Left renal cortex interstitium (tissue), 4 donors: ENCODE measurements around the gene GABRR3. TPM values are rescaled to one million over a fixed set of nuclear protein-coding genes. Genes with fewer than 3 reads are reported as not detected.

Source experiments
- DNase-seq, 4 donors: peaks; one replicate each; pipeline ENCODE4 v3.0.0-alpha.2; 2013; ENCODE audit warnings: low read depth in 4 of 4, low spot score in 2 of 4, missing footprints in 1 of 4
- polyA plus RNA-seq, 4 donors: library from polyadenylated mRNA; unstranded; fragments of 120-200 nt; gene quantifications; one replicate each; pipeline ENCODE4 v1.2.1, GENCODE V29; 2013; ENCODE audit not compliant: insufficient read length in 4 of 4

GABRR3 gene
- polyA plus RNA-seq, 4 donors = 0.11 TPM; not detected in 3

DNA sequence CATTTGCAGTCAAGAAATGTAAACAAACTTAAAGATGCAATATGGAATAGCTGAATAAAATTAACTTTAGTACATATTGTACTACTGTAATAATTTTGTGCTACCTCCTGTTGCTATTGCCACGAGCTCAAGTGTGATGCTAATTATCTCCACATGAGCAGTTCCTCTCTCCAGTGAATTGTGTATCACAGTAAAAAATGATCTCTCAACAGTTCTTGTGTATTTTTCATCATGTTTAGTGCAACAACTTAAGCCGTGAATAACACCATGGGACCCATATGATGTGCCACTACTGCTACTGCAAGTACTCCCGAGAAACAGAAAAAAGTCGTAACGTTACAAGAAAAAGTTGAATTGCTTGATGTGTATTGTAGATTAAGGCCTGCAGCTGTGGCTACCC, 75.2 kb downstream of the GABRR3 start:
- no peak for DNase-seq

DNA sequence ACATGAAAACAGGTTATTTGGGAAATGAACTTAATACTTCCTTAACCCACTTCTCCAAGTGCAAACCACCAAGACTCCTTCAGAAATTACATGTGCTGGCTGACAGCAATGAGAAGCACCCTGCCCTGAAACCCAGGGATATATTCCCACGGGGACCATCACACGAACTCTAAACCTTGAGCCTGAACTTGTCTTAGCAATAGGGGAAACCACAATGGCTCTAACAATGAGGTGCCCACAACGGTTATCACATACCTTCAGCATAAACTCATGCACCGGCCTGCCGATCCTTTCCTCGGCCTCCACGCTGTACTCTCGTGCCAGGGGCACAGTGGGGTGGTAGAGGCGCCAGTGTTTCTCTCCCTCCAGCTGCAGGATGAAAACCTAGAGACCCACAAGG, 76.3 kb downstream of the GABRR3 start:
- DNase-seq = no peak

DNA sequence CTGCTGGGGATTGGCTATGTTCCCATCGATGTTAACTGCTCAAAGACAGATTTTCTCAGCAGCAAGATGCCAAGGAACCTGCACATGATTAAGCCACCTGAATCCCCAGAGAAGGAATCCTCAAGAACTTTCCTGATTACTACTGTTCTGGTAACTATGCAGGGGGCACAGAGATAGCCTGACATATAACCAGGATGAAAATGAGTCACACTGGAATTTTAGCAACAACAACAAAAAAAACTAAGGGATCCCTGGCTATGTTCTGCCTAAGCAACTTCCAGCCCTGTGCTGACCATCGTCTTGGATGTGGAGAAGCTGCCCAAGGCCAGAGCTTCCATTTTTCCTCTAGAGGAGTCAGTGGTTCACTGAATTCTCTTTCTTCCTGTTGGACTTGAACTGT, 76.7 kb downstream of the GABRR3 start:
- no peak for DNase-seq

DNA sequence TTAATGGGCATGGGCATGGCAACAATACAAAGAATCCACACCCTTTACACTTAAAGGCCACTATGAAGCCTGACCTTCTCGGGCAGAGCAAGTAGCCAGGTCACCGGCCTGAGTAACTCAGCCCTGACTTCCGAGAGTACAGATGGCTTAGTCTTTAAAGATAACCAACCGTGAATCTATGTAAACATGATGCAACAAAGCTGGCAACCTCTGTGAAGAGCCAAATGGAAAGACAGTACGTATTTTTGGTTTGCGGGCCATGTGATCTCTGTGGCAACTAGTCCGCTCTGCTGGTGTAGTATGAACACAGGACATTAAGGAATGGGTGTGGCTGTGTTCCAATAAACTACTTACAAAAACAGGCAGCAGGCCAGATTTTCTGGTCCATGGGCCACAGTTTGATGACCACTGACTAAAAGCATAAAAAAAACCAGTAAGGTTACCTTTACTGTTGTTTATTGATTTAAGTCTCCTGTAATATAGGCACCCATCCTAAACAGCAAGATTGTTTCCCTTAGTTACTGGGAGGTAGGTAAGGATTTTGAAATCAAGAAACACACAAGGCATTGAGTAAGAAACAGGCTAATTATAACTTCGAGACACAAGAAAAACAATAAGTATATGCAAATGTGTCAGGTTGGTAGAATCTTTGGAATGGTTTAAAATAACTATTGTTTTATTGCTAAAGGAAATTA, 77.4 kb downstream of the GABRR3 start:
- DNase-seq = no peak

DNA sequence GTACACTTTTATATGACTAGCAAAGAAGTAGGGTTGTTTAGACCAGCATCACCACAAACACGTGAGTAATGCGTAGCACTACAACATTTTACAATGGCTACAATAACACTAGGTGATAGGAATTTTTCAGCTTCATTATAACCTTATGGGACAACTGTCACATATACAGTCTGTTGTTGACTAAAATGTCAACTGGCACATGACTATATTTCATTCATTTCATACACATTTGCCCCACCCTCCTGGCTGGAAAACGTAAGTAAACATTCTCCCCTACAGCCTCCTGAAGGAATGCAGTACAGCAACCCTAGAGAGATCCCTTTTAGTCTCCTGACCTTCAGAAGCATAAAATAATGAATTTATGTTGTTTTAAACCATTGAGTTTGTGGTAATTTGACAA, 79.1 kb downstream of the GABRR3 start:
- no peak for DNase-seq

DNA sequence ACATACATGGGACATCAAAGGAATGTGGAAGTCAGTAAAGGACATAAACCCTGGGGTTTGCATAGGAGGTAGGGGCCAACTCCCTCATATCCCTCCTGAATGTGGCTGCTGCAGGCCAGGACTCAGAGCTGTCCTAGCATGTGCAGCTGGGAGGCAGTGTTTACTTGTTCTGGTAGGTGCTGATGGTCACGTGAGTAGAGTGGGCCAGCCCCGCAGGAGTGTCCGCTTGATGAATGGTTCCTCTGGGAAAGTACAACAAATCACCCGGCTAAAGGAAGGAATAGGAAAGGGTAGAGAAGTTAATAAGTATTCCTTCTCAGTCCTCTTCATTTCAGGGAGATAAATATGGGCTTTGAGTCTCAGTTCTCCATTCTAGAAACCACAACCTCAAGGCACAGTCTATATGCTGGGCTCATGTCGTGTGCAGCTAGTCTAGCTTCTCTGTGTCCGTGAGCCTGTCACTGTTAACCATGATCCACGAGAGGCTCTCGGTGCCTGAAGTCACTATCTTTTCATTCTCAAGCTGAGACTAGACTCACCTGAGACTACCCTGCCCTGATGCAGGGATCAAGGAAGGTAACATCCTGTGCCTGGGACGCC, 80.8 kb downstream of the GABRR3 start:
- DNase-seq = no peak

DNA sequence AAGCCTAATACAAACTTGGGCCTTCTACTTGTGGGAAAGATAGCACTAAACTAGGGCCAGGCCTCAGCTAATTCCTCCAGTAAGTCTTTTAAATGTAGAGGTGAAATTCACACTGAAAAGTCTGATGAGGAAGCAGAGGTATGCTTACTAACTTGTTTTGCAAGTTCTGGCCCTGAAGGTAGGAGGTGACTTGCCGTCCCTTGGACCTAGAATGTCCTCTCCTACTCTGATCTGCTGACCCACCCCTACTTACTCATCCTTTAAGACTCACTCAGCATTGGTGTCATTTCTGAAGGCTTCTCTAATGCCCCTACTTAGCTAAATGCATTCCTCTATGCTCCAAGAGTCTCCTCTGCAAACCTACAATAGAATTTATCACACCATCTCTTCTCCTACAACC, 82.2 kb downstream of the GABRR3 start:
- no peak for DNase-seq

DNA sequence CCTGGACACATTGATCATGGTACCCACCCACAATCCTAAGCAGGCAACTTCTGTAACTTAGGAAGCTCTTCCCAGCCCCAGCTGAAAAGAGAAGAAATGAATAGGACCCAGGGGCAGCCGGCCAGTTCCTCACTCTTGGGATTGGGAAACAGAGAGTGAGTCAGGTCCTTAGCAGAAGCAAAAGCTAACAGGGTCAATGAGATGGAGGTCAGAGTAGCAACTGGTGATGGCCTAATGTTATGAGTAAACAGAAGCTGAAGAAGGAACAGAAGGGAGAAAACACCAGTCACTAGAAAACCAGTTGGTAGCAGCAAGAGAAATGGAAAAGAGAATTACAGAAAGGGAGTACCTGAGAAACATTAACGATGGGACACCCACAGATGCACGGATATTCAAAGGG, 82.8 kb downstream of the GABRR3 start:
- DNase-seq = no peak

DNA sequence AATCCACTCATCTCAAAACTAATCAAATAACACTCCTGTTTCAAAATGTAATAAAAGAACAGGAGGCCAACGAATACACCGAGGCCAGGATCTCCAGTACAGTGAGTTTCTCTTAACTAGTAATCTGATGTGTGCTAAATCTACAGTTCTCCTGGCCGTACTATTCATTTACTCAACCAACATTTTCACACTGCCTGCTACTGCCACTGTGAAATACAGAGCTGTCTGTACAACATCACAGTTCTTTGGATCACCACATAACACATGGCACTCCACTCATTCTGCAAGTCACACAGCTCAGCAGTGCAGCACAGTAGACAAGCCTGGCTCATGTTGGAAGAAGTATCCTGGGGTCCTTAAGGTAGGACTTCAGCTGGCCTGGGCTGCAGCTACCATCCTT, 84.8 kb downstream of the GABRR3 start:
- DNase-seq = no peak

DNA sequence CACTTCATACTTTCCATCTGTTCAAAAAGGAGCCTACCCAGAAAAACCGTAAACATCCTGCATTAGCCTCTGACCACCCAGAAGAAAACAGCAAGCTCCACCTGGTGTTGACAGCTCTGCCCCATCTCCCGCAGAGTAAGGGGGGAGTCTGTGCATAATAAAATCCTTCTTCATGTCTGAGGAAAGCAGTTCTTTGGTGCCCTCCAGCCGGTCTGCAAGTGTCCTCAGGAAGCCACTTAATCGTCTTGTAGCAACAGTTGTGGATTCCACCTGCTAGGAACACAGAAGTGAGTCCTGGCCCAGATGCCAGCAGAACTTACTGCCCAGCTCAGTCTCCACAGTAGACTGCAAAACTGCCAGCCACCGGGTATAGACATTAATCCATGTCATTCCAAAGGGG, 85.4 kb downstream of the GABRR3 start:
- DNase-seq = no peak

DNA sequence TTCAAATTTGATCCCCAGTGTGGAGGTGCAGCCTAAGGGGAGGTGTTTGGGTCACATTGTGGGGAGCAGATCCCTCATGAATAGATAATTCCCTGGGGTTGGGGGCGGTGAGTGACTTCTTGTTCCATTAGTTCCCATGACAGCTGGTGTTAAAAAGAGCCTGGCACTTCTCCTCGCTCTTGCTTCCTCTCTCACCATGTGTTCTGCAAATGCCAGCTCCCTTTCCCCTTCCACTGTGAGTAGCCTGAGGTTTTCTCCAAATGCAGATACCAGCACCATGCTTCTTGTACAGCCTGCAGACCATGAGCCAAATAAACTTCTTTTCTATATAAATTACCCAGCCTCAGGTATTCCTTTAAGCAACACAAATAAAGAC, 86.0 kb downstream of the GABRR3 start:
- DNase-seq = no peak

DNA sequence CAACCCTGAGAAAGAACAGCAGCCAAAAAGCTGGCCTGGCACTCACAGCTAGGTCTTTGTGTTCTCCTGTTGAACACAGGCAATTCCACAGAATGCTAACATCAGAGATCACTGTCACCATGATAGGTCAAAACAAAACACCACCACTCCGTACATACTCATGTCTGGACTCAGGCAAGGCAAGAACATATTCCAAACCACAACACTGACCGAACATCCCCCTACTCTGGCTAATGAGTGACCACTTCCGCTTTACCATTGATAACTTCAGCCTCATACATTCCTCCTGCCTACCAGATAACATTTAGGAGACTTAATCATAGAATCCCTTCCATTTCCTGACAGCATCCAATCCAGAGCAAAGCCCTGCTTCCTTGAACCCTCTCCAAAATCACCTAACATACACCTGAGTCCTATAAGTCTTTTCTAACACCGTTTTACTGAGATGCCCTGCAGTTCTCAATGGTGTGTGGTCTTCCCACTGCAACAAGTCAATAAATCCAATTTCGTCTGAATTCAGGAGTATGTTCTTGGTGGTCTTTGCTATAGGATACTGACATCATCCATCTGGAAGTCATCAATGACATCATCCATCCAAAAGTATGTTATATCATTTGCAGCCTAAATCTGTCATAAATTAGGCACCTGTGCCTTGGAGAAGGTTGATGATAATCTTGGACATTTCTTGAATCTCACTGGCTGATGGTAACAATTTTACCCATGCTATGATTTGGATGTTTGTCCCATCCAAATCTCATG, 86.6 kb downstream of the GABRR3 start:
- no peak for DNase-seq

DNA sequence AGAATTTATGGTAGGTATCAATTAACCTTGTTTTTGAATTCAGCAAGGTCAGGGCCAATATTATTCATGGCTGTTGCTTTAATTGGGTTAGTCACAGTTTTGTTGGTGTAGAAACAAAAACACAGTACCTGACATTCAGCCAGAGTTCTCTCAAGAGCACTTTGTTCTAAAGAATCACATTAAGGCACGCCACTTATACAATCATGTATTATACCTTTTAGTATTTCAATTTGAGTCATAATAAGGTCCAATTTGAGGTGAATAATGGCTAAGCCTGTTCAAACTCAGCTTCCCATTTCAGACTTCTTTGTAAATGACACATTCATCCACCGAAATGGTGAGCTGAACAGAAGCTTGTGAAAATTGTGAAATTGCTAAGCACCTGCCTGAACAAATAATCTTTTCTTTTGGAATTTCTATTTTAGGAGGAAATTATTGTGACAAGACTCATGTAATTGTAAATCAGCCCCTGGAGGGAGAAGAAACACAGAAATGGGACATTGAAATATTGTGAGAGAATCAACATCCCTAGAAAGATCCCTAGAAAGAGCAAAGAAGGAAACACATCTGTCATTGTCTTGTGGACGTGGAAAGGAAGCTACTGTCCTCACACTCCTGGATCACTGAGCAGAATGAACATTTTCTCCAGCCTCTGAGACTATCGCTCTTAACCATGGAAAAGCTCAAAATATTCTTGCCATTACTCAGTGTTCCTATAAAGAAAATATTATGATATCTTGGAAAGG, 92.1 kb downstream of the GABRR3 start:
- DNase-seq = no peak

DNA sequence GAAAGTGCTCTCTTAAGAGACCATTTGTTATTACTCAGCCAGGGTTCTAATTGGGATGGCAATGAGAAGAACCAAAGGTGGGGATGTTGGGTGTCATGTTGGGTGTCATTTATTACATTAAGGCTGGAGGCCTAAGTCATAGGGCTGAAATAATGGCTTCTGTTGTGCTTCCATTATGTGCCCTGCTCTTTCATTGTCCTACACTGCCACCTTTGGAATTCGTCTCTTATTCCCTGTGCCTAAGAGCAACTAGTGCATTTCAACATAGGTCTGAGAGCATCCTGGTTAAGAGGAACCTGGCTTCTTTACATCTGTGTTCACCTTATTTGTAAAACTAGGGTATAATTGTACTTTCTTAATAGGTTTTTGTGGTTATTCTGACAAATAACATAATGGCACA, 95.1 kb downstream of the GABRR3 start:
- no peak for DNase-seq

DNA sequence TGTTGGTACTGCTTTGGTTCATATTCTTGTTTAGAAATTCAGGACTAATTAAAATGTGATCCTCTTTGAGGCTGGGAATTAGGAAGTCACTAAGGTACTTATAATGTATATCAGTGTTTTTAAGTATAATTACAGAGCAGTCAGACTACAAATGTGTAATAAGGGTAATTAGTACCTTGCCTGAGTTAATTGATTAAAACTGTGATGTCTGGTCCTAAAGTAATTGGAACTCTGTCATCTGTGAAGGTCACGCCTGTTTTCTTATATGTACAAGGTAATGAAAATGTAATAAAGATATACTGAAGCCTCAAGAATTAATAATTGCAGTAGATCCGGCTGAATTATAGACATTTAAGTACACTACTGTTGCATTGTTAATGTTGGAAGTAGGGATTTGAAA, 95.7 kb downstream of the GABRR3 start:
- DNase-seq = no peak

DNA sequence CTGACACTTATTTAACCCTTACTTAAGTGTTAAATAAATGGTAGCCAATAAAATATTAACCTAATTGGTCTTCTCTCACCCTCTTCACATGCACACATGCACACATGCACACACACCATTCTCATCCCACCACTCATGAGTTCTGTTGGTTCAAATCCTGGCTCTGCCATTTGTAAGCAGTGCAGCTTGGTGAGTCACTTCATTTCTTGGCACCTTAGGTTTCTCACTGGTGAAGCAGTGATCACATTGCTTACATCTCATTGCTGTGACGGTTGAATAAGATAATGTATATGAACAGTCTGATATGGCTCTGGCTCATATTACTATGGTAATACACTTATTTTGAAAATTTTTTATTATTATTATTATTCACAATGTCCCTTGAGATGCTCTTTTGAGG, 96.7 kb downstream of the GABRR3 start:
- DNase-seq = no peak

DNA sequence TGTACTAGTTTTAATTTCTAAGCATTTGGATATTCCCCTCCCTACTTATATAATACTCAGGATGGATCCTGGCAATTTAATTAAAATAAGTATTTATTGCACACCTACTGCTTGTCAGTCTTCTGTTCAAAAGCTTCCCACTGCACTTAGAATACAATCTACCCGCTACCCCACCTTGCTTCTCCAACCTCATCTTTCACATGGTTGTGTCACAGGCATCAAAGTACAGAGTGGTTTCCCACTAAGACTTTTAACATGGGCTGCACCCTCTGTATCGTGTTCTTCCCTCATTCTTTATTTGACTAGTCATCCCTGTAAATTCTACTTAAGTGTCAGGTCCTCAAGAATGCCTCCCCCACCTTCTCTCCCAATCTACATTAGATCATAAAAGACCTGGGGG, 97.9 kb downstream of the GABRR3 start:
- DNase-seq = no peak

DNA sequence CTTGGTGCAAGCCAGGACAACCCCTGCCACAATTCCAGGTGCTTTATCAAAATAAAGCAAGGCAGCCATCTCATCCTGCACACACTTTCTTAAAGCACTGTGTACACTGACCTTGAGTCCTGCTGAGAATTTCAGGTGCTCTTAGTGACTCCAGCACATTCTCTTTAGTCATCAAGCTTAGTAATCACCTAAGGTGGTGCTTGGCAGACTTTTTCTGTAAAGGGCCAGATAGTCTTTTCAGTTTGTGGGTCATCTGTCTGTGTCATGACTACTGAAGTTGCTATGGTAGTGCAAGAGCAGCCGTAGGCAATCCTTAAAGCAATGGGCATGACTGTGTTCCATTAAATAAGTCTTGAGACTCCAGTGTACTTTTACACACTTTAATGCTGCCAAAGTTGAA, 99.3 kb downstream of the GABRR3 start:
- no peak for DNase-seq
